GM12878 (cell line): Measurements from ENCODE around the gene ITIH5. TPM values are rescaled to one million over a fixed set of nuclear protein-coding genes. Genes with fewer than 3 reads are reported as not detected.

Experiments used
- ATAC-seq: fragments of 200-7000 bp; cut with Tn5 transposase; 3 replicates; pipeline ENCODE4 v1.9.1; 2020; ENCODE audit warnings: mild to moderate bottlenecking, moderate library complexity
- BruUV-seq: library from RNA; stranded (reverse); fragments of 400-500 nt; replicated peaks from 2 replicates; lab custom pipeline; 2021; lab: Mats Ljungman, UMichigan
- CTCF ChIA-PET: fragments of 300-600 bp; sonication (Branson Sonifier 250); formaldehyde crosslinking; extraction: SDS; loops from one replicate; lab custom pipeline; 2021; ENCODE audit warnings: inconsistent platforms; lab: Yijun Ruan, JAX
- POLR2A ChIA-PET: fragments of 350-600 bp; formaldehyde crosslinking; extraction: SDS; loops from one replicate; lab custom pipeline; 2021; ENCODE audit warnings: inconsistent platforms; lab: Charles Lee
- RAD21 ChIA-PET: fragments of 300-600 bp; sonication (Branson Sonifier 250); formaldehyde crosslinking; loops from one replicate; lab custom pipeline; 2023; ENCODE audit warnings: antibody characterized with exemption; ENCODE audit not compliant: unreplicated experiment; lab: Charles Lee
- SMC1A ChIA-PET: fragments of 300-600 bp; sonication (Branson Sonifier 250); formaldehyde crosslinking; loops from one replicate; lab custom pipeline; 2023; ENCODE audit not compliant: unreplicated experiment, uncharacterized antibody; lab: Charles Lee
- DNase-seq: peaks from one replicate; pipeline ENCODE4 v3.0.0-alpha.2; 2011; ENCODE audit warnings: low read depth, low spot score
- FAIRE-seq: peaks from 3 replicates; lab custom pipeline; 2011; peaks lifted over from hg19 to GRCh38; lab: Jason Lieb, UNC
- H2AFZ ChIP-seq: 2 replicates; pipeline ENCODE4 v1.6.0; 2011; ENCODE audit warnings: low read depth, low read length, control low read depth; ENCODE audit not compliant: control insufficient read depth
- H3K27ac ChIP-seq: 2 replicates; pipeline ENCODE4 v1.5.1; 2011; ENCODE audit warnings: control low read depth; ENCODE audit not compliant: control insufficient read depth, insufficient read depth
- H3K27me3 ChIP-seq, 2 experiments: replicated peaks in 1 of 2; 2 replicates each; pipeline versions ENCODE4 v1.6.0 to v1.6.1; 2011; ENCODE audit warnings: low read length in 1 of 2; ENCODE audit not compliant: control insufficient read depth in 2 of 2, insufficient read depth in 2 of 2
- H3K36me3 ChIP-seq, 2 experiments: 2 replicates each; pipeline ENCODE4 v1.5.1; 2011; ENCODE audit warnings: low read length in 1 of 2; ENCODE audit not compliant: control insufficient read depth in 2 of 2, insufficient read depth in 2 of 2
- H3K4me1 ChIP-seq: 2 replicates; pipeline ENCODE4 v1.6.1; 2011; ENCODE audit warnings: mild to moderate bottlenecking, low read length, moderate library complexity, mixed read lengths; ENCODE audit not compliant: control insufficient read depth, insufficient read depth
- H3K4me2 ChIP-seq: 2 replicates; pipeline ENCODE4 v1.6.0; 2011; ENCODE audit warnings: control low read depth; ENCODE audit not compliant: control insufficient read depth, insufficient read depth
- H3K4me3 ChIP-seq: fragments of 200-600 bp; sonication (generic); 2 replicates; pipeline ENCODE4 v1.5.1; 2016
- H3K79me2 ChIP-seq: 2 replicates; pipeline ENCODE4 v1.6.0; 2011; ENCODE audit warnings: low read length; ENCODE audit not compliant: control insufficient read depth, insufficient read depth
- H3K9ac ChIP-seq: 2 replicates; pipeline ENCODE4 v1.8.0; 2011; ENCODE audit warnings: low read length, control low read depth, mixed read lengths; ENCODE audit not compliant: control insufficient read depth, insufficient read depth
- H3K9me3 ChIP-seq: replicated peaks from 3 replicates; pipeline ENCODE4 v1.5.1; 2011; ENCODE audit warnings: mild to moderate bottlenecking, low read length; ENCODE audit not compliant: control insufficient read depth, insufficient read depth
- H4K20me1 ChIP-seq: 2 replicates; pipeline ENCODE4 v1.6.0; 2011; ENCODE audit not compliant: control insufficient read depth, insufficient read depth
- BHLHE40 ChIP-seq, 2 experiments: fragments of 450-650 bp in 1 of 2; IDR thresholded peaks; 2 replicates each; pipeline ENCODE4 v1.6.1; 2011 to 2017; ENCODE audit warnings: low read depth in 2 of 2, borderline replicate concordance in 1 of 2, improper control_type of control experiment in 1 of 2, low read length in 1 of 2, mild to moderate bottlenecking in 1 of 2
- CBFB ChIP-seq: IDR thresholded peaks from 2 replicates; pipeline ENCODE4 v1.6.1; 2016; ENCODE audit warnings: antibody characterized with exemption, low read depth
- CBX5 ChIP-seq: sonication (generic); IDR thresholded peaks from 2 replicates; pipeline ENCODE4 v1.6.1; 2016; ENCODE audit warnings: low read depth, moderate library complexity, mild to moderate bottlenecking, inconsistent platforms
- CEBPZ ChIP-seq: fragments of 150-350 bp; IDR thresholded peaks from 2 replicates; pipeline ENCODE4 v1.6.1; 2016; ENCODE audit warnings: low read depth, low read length
- FOXM1 ChIP-seq: IDR thresholded peaks from 2 replicates; pipeline ENCODE4 v1.6.1; 2012; ENCODE audit warnings: low read depth, mild to moderate bottlenecking, inconsistent platforms, low read length, moderate library complexity
- LARP7 ChIP-seq: fragments of 450-650 bp; IDR thresholded peaks from 2 replicates; pipeline ENCODE4 v1.6.1; 2017; ENCODE audit warnings: mild to moderate bottlenecking
- MLLT1 ChIP-seq: fragments of 450-650 bp; IDR thresholded peaks from 2 replicates; pipeline ENCODE4 v1.6.1; 2016; ENCODE audit warnings: mild to moderate bottlenecking
- NKRF ChIP-seq: fragments of 450-650 bp; conservative IDR thresholded peaks from 2 replicates; pipeline ENCODE4 v1.6.1; 2017; ENCODE audit warnings: mild to moderate bottlenecking, moderate library complexity
- NR2C1 ChIP-seq: fragments of 450-650 bp; IDR thresholded peaks from 2 replicates; pipeline ENCODE4 v1.6.1; 2017; ENCODE audit warnings: antibody characterized with exemption, mild to moderate bottlenecking, moderate library complexity
- PAX5 ChIP-seq: IDR thresholded peaks from 2 replicates; pipeline ENCODE4 v1.6.1; 2011; ENCODE audit warnings: low read depth, low read length, borderline replicate concordance
- RFX5 ChIP-seq: IDR thresholded peaks from 2 replicates; pipeline ENCODE4 v1.6.1; 2011; ENCODE audit warnings: low read depth, low read length, improper control_type of control experiment
- SMC3 ChIP-seq: IDR thresholded peaks from 2 replicates; pipeline ENCODE4 v1.6.1; 2011; ENCODE audit warnings: low read length, improper control_type of control experiment, borderline replicate concordance
- TCF12 ChIP-seq: IDR thresholded peaks from 2 replicates; pipeline ENCODE4 v1.6.1; 2011; ENCODE audit warnings: low read depth, mild to moderate bottlenecking, low read length
- ZBTB33 ChIP-seq: fragments of 450-650 bp; IDR thresholded peaks from 2 replicates; pipeline ENCODE4 v1.6.1; 2017; ENCODE audit warnings: mild to moderate bottlenecking
- ZNF274 ChIP-seq: IDR thresholded peaks from one replicate; pipeline ENCODE4 v1.8.0; 2011; ENCODE audit not compliant: insufficient read length, insufficient read depth
- ZSCAN29 ChIP-seq: fragments of 450-650 bp; IDR thresholded peaks from 2 replicates; pipeline ENCODE4 v1.6.1; 2017; ENCODE audit warnings: mild to moderate bottlenecking, moderate library complexity
- WGBS: methylation state at CpG from one replicate; pipeline ENCODE4 v1.1.6; 2016; ENCODE audit warnings: low lambda C conversion rate; ENCODE audit not compliant: insufficient replicate concordance, insufficient coverage; ENCODE audit errors: missing lambda C conversion rate; 5-methylcytosine and 5-hydroxymethylcytosine counted together
- in situ Hi-C: fragments of 300-500 bp; cut with MboI; formaldehyde crosslinking; loops from 9 replicates; pipeline ENCODE4 v1.14.3; 2018; ENCODE audit warnings: mixed read lengths
- intact Hi-C: fragments of 100-400 bp; cut with micrococcal nuclease; formaldehyde crosslinking; loops from one replicate; pipeline ENCODE4 v1.14.2; 2022; ENCODE audit not compliant: unreplicated experiment
- polyA plus RNA-seq, 11 experiments: library from polyadenylated mRNA; depleted of rRNA in 4 of 11; unstranded in 6 of 11; stranded (reverse) in 5 of 11; fragments of >200 nt; fragmentation: Nextera tagmentation in 4 of 11; fragmentation: Illumina TruSeq in 1 of 11; extraction: Ambion mirVana in 4 of 11; extraction: Trizol in 1 of 11; gene quantifications; 1 replicate in 1 of 11; 2 replicates in 10 of 11; pipeline versions ENCODE4 v1.2.1 to v1.2.3, GENCODE V29; 2011 to 2016; ENCODE audit warnings: inconsistent platforms in 2 of 11, missing spikeins in 2 of 11, low read depth in 1 of 11
- total RNA-seq, 4 experiments: library from RNA; depleted of rRNA in 3 of 4; stranded (reverse); fragments of >200 nt in 3 of 4; fragmentation: Illumina TruSeq in 1 of 4; extraction: Trizol in 1 of 4; gene quantifications; 2 replicates each; pipeline versions ENCODE4 v1.2.1 to v1.2.3, GENCODE V29; 2013 to 2021

Gene ITIH5
- total and polyA plus RNA-seq, 10 of the 15 experiments (the other 5 are each of a cell fraction or from before 2014, with no cell fraction given): 0.14 to 0.43 (median 0.21) TPM; not detected in 7

GRCh38 chr10:7601023-7601656, 65.6 kb downstream of the ITIH5 start (continued):
- TF ChIP-seq CBFB (no peak), ZNF274 (no peak), FOXM1 (no peak), LARP7 (no peak), BHLHE40 (IDR thresholded peaks at IDR 0.05; ENCODE audit: borderline replicate concordance in 1 of 2, low read depth in 2 of 2, low read length in 1 of 2) (no peak), CBX5 (no peak), RFX5 (no peak), PAX5 (no peak), ZSCAN29 (no peak)

- WGBS: 6% methylated on average over 3 of the region's 3 CpGs
- no peak overlapping the region for H3K4me2 ChIP-seq
- H3K27me3 ChIP-seq: peaks cover 0 to 1% of the 10 kb centered on the region in 2 experiments; a peak in 2 of 4 replicates
- H3K79me2 ChIP-seq: no peaks in the 10 kb centered on the region
- DNase-seq: no peak
- SMC1A ChIA-PET: no interaction called here
- H4K20me1 ChIP-seq: no peaks in the 10 kb centered on the region
- intact Hi-C loops: no loop called here
- H3K4me1 ChIP-seq: no peaks in the 10 kb centered on the region
- CTCF ChIA-PET: no interaction called here
- no peak for ATAC-seq
- no peak overlapping the region for H3K9ac ChIP-seq
- H2AFZ ChIP-seq: no peak overlapping the region
- no peaks in the 10 kb centered on the region for H3K9me3 ChIP-seq
- no TSS peak for BruUV-seq
- H3K4me3 ChIP-seq: no peak overlapping the region
- no peak overlapping the region for H3K27ac ChIP-seq
- POLR2A ChIA-PET: no interaction called here
- H3K36me3 ChIP-seq: no peaks in the 10 kb centered on the region
- RAD21 ChIA-PET: no interaction called here
- in situ Hi-C loops: no loop called here
- no peak for FAIRE-seq
- no peak for TF ChIP-seq TCF12
- TF ChIP-seq SMC3: no peak
- no peak for TF ChIP-seq ZBTB33
- no peak for TF ChIP-seq MLLT1
- TF ChIP-seq NR2C1: no peak
- TF ChIP-seq CEBPZ: no peak
- no peak for TF ChIP-seq NKRF
Measured at GRCh38 chr10:7598771-7599170, 68.0 kb downstream of the ITIH5 start.
